Cardiac muscle cell (in vitro differentiated cells and primary cell): ENCODE data around the gene NEGR1. TPM values are rescaled to one million over a fixed set of nuclear protein-coding genes. Genes with fewer than 3 reads are reported as not detected.
"Not testable (repeated sequence)": the region's sequence is repeated elsewhere in the genome, so short reads cannot be mapped to it uniquely, and the experiment has no call there.

Experiments used
- DNase-seq, 2 donors: peaks; one replicate each; pipeline versions ENCODE4 v3.0.0 to v3.0.0-alpha.2; 2010 to 2017; ENCODE audit warnings: low read depth in 1 of 2, low spot score in 1 of 2
- H3K27ac ChIP-seq: fragments of 200-600 bp; sonication (generic); 2 replicates; pipeline ENCODE4 v1.5.1; 2016
- H3K27me3 ChIP-seq: fragments of 200-600 bp; sonication (generic); 2 replicates; pipeline ENCODE4 v1.6.0; 2016; ENCODE audit warnings: control low read depth
- H3K36me3 ChIP-seq: fragments of 200-600 bp; sonication (generic); 2 replicates; pipeline ENCODE4 v1.5.1; 2016; ENCODE audit warnings: control low read depth
- H3K4me1 ChIP-seq: fragments of 200-600 bp; sonication (generic); 2 replicates; pipeline ENCODE4 v1.8.1; 2017; ENCODE audit warnings: low read depth, mild to moderate bottlenecking, mixed run types
- H3K4me3 ChIP-seq: fragments of 200-600 bp; sonication (generic); 2 replicates; pipeline ENCODE4 v1.5.1; 2016; ENCODE audit warnings: mild to moderate bottlenecking
- H3K9me3 ChIP-seq: fragments of 200-600 bp; sonication (generic); 2 replicates; pipeline ENCODE4 v1.5.1; 2017; ENCODE audit warnings: low read depth, mild to moderate bottlenecking, control low read depth
- CTCF ChIP-seq: IDR thresholded peaks from 2 replicates; pipeline ENCODE4 v1.5.1; 2012; ENCODE audit warnings: low read depth, mild to moderate bottlenecking, low read length
- polyA plus RNA-seq: library from polyadenylated mRNA; unstranded; fragments of >200 nt; fragmentation: Nextera tagmentation; extraction: Ambion mirVana; gene quantifications from 2 replicates; pipeline ENCODE4 v1.2.1, GENCODE V29; 2016
- total RNA-seq: library from RNA; depleted of rRNA; stranded (reverse); fragments of >200 nt; gene quantifications from 2 replicates; pipeline ENCODE4 v1.2.3, GENCODE V29; 2016

NEGR1 gene
- total and polyA plus RNA-seq, 2 experiments from 2014 or later = 0.06 to 0.20 TPM

DNA sequence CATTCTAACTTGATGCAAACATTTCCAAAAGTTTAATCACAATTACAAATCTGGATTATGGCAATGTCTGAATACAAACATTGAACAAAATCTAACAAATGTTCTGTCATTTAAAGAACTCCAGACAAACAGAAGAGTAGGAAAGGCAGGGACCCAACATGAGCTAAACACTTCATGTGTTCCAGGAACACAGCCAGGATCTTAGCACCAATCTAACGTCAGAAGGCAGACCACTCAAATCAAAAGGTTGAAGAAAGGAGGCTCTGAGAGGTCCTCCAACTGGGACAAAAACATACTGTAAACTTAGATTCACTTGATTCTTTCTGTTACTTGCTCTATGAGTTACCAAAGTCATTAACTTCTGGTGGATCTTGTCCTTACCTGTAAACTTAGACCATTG lies 374.0 kb downstream of the NEGR1 start:
- DNase-seq = no peak
- no peaks in the 10 kb centered on the region for H3K27me3 ChIP-seq
- no peak for TF ChIP-seq CTCF
- no peak overlapping the region for H3K27ac ChIP-seq
- no peak overlapping the region for H3K4me3 ChIP-seq
- no peaks in the 10 kb centered on the region for H3K36me3 ChIP-seq
- no peaks in the 10 kb centered on the region for H3K9me3 ChIP-seq
- peaks cover 7% of the 10 kb centered on the region for H3K4me1 ChIP-seq

DNA sequence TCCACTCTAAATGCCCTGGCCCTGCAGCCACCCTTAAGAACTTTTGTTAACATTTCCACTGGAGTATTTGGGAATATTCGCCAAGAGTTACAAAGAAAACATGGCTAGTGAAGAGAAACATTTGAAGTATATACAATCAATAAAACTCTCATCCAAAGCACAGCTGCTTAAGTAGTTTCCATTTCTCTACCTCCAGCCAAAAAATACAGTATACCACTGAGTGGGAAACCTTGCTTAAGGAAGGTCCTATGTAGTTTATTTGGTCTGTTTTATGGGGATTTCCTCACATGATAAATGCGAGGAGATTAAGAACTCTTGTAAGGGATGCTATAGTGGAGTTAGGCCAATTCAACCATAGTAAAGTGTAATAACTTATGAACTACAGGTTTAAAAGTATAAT lies 382.5 kb downstream of the NEGR1 start:
- TF ChIP-seq CTCF = no peak
- DNase-seq = no peak

GRCh38 chr1:71888166-71888565 lies 394.2 kb downstream of the NEGR1 start:
- H3K27me3 ChIP-seq, H3K4me3 ChIP-seq, H3K4me1 ChIP-seq, H3K9me3 ChIP-seq, H3K36me3 ChIP-seq, H3K27ac ChIP-seq, DNase-seq: not testable (repeated sequence)

More for the DNA sequence above, 382.5 kb downstream of the NEGR1 start:
- no peaks in the 10 kb centered on the region for H3K4me1 ChIP-seq
- no peak overlapping the region for H3K4me3 ChIP-seq
- H3K27ac ChIP-seq = no peak overlapping the region
- no peaks in the 10 kb centered on the region for H3K27me3 ChIP-seq
- H3K36me3 ChIP-seq = no peaks in the 10 kb centered on the region
- no peaks in the 10 kb centered on the region for H3K9me3 ChIP-seq

DNA sequence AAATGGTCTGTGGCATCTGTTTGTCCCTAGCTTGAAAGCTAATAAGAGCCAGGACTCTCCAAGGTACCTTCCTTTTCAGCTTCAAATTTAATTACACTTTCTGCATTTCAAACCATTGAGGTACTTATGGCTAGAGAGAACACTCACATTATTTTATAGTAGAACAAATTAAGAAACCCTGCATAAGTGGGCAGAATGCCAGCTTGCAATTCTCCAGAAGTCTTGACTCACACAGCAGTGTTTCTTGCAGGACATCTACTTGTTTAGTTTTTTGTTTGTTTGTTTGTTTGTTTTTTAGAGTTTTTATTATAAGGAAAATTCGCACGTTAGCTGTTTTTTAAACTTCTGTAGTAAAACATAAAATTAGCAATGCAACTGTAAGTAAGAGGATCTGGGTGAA lies 397.2 kb downstream of the NEGR1 start:
- TF ChIP-seq CTCF = no peak
- H3K4me1 ChIP-seq = peaks cover 5% of the 10 kb centered on the region
- H3K9me3 ChIP-seq = no peaks in the 10 kb centered on the region
- H3K27me3 ChIP-seq = no peaks in the 10 kb centered on the region
- no peaks in the 10 kb centered on the region for H3K36me3 ChIP-seq
- peak in 1 of 2 donors; percentile 3 for DNase-seq
- H3K4me3 ChIP-seq = no peak overlapping the region
- H3K27ac ChIP-seq = no peak overlapping the region

- Histone ChIP-seq H3K4me1 (peaks cover 9% of the 10 kb centered on the region), H3K9me3 (no peaks in the 10 kb centered on the region), H3K4me3 (no peak overlapping the region), H3K27me3 (no peaks in the 10 kb centered on the region), H3K27ac (no peak overlapping the region), H3K36me3 (no peaks in the 10 kb centered on the region)
- no peak for DNase-seq
- no peak for TF ChIP-seq CTCF
Observed at GRCh38 chr1:71882637-71883036, 399.7 kb downstream of the NEGR1 start.

- Histone ChIP-seq H3K27me3 (no peaks in the 10 kb centered on the region), H3K27ac (no peak overlapping the region)
- no peak for DNase-seq
Observed at GRCh38 chr1:71882226-71882625, 400.1 kb downstream of the NEGR1 start.

More at GRCh38 chr1:71882226-71882625, 400.1 kb downstream of the NEGR1 start:
- no peaks in the 10 kb centered on the region for H3K9me3 ChIP-seq
- no peak overlapping the region for H3K4me3 ChIP-seq
- H3K36me3 ChIP-seq = no peaks in the 10 kb centered on the region
- H3K4me1 ChIP-seq = peaks cover 9% of the 10 kb centered on the region
- TF ChIP-seq CTCF = no peak
